ENCODE data around the gene CASK.

CASK gene

DNA sequence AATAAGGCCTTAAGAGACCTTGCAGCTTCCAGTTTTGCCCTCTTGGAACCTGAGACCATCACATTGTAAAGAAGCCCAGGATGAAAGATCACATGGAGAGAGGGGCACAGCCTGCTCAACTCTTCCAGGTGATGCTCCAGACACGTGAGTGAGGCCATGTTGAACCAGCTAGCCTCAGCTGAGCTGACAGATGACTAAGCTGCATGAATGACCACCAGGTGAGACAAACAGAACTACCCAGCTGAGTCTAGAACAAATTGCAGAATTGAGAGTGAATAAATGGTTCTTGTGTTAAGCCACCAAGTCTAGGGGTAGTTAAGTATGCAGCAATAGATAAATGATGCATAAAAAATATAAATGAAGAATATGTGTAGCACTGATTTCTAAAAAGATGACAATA lies 216.1 kb downstream of the CASK start:
- no peak overlapping the region for H3K4ac ChIP-seq (ENCODE audit: low read depth in 1 of 2, low read length in 2 of 2)
- H2BK5ac ChIP-seq (ENCODE audit: low read depth, low read length, poor library complexity, severe bottlenecking), result no peak overlapping the region
- no peaks in the 10 kb centered on the region for H3K36me3 ChIP-seq (ENCODE audit: control insufficient read depth in 1 of 2, insufficient read depth in 2 of 2, low read depth in 1 of 2, low read length in 2 of 2)
- no peak overlapping the region for H3K4me3 ChIP-seq (ENCODE audit: insufficient read depth in 1 of 2, low read depth in 1 of 2, low read length in 2 of 2)
- no peak overlapping the region for H3K14ac ChIP-seq (ENCODE audit: low read length in 2 of 2)
- H2BK15ac ChIP-seq (ENCODE audit: low read depth, poor library complexity, severe bottlenecking), result no peak overlapping the region
- H4K91ac ChIP-seq (ENCODE audit: low read length), result no peak overlapping the region
- no peak overlapping the region for H3K27ac ChIP-seq (ENCODE audit: low read length, poor library complexity, severe bottlenecking)
- H2BK120ac ChIP-seq (ENCODE audit: low read depth, low read length), result no peak overlapping the region
- H3K9me3 ChIP-seq (ENCODE audit: control insufficient read depth, low read length), result no peaks in the 10 kb centered on the region
- no peak overlapping the region for H2AFZ ChIP-seq (ENCODE audit: low read depth, low read length)
- H3K27me3 ChIP-seq (ENCODE audit: control insufficient read depth in 1 of 2, insufficient read depth in 1 of 2, low read length in 2 of 2), result peaks cover 0 to 16% of the 10 kb centered on the region in 2 experiments
- no peak for DNase-seq
- H3K4me1 ChIP-seq (ENCODE audit: control insufficient read depth, insufficient read depth, low read depth, low read length), result no peaks in the 10 kb centered on the region
- H4K8ac ChIP-seq (ENCODE audit: low read length), result no peak overlapping the region
- H3K18ac ChIP-seq (ENCODE audit: low read depth in 1 of 2, low read length in 2 of 2), result no peak overlapping the region
- H3K4me2 ChIP-seq (ENCODE audit: low read length, poor library complexity, severe bottlenecking), result no peak overlapping the region
- H2AK5ac ChIP-seq (ENCODE audit: low read length, severe bottlenecking), result no peak overlapping the region
- peaks cover 5% of the 10 kb centered on the region for H3K79me1 ChIP-seq (replicated peaks; ENCODE audit: low read length, poor library complexity, severe bottlenecking)
- WGBS, result 89% methylated on average over 1 of the region's 1 CpG
- no peak overlapping the region for H3K23ac ChIP-seq (ENCODE audit: low read length in 2 of 2)
- no peak overlapping the region for H3K9ac ChIP-seq (ENCODE audit: low read length)
- no peak overlapping the region for H2BK12ac ChIP-seq (ENCODE audit: low read length in 2 of 2)

DNA sequence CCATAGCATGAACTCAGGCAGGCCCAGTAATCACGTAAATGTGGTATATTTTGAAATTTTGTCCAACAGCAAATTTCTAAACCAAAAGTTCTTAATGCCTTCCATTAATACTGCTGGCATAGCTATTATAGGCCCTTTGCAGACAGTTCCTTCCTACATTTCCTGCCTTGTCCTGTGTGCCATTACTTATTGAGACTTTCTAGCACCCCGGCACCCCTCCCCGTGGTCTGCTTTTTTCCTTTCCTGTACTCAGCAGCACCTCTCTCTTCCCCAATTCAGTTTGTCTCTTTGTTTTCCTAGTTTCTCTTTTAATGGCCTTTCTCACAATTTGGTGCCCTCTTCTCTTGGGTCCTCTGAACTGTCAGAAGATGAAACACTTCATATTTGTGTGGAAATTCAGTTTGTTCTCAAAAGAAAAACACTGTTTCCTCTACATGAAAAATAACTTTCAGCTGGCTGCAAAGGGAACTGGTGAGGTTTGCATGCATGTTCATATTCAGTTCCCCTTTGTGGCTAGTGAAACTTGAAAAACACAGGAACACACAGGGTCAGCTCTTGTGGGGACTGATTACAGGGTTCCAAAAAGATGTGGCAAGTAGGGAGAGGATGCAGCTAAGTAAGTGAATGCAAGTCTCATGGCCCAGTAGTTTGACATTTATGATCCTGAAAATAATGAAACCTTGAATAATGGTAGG lies 217.5 kb downstream of the CASK start:
- no peak for DNase-seq
- H4K91ac ChIP-seq (ENCODE audit: low read length), result no peak overlapping the region
- no peak overlapping the region for H3K14ac ChIP-seq (ENCODE audit: low read length in 2 of 2)
- no peaks in the 10 kb centered on the region for H3K9me3 ChIP-seq (ENCODE audit: control insufficient read depth, low read length)
- no peak overlapping the region for H2BK15ac ChIP-seq (ENCODE audit: low read depth, poor library complexity, severe bottlenecking)
- peaks cover 0 to 13% of the 10 kb centered on the region in 2 experiments for H3K27me3 ChIP-seq (ENCODE audit: control insufficient read depth in 1 of 2, insufficient read depth in 1 of 2, low read length in 2 of 2)
- no peak overlapping the region for H4K8ac ChIP-seq (ENCODE audit: low read length)
- H2AK5ac ChIP-seq (ENCODE audit: low read length, severe bottlenecking), result no peak overlapping the region
- H2BK12ac ChIP-seq (ENCODE audit: low read length in 2 of 2), result no peak overlapping the region
- no peak overlapping the region for H2BK5ac ChIP-seq (ENCODE audit: low read depth, low read length, poor library complexity, severe bottlenecking)
- H2BK120ac ChIP-seq (ENCODE audit: low read depth, low read length), result no peak overlapping the region
- no peaks in the 10 kb centered on the region for H3K4me1 ChIP-seq (ENCODE audit: control insufficient read depth, insufficient read depth, low read depth, low read length)
- no peak overlapping the region for H2AFZ ChIP-seq (ENCODE audit: low read depth, low read length)
- H3K18ac ChIP-seq (ENCODE audit: low read depth in 1 of 2, low read length in 2 of 2), result no peak overlapping the region
- H3K79me1 ChIP-seq (replicated peaks; ENCODE audit: low read length, poor library complexity, severe bottlenecking), result peaks cover 4% of the 10 kb centered on the region
- no peak overlapping the region for H3K9ac ChIP-seq (ENCODE audit: low read length)
- WGBS, result 100% methylated on average over 3 of the region's 3 CpGs
- H3K4me2 ChIP-seq (ENCODE audit: low read length, poor library complexity, severe bottlenecking), result no peak overlapping the region
- H3K4ac ChIP-seq (ENCODE audit: low read depth in 1 of 2, low read length in 2 of 2), result no peak overlapping the region
- no peak overlapping the region for H3K4me3 ChIP-seq (ENCODE audit: insufficient read depth in 1 of 2, low read depth in 1 of 2, low read length in 2 of 2)
- H3K36me3 ChIP-seq (ENCODE audit: control insufficient read depth in 1 of 2, insufficient read depth in 2 of 2, low read depth in 1 of 2, low read length in 2 of 2), result no peaks in the 10 kb centered on the region
- no peak overlapping the region for H3K23ac ChIP-seq (ENCODE audit: low read length in 2 of 2)
- no peak overlapping the region for H3K27ac ChIP-seq (ENCODE audit: low read length, poor library complexity, severe bottlenecking)

DNA sequence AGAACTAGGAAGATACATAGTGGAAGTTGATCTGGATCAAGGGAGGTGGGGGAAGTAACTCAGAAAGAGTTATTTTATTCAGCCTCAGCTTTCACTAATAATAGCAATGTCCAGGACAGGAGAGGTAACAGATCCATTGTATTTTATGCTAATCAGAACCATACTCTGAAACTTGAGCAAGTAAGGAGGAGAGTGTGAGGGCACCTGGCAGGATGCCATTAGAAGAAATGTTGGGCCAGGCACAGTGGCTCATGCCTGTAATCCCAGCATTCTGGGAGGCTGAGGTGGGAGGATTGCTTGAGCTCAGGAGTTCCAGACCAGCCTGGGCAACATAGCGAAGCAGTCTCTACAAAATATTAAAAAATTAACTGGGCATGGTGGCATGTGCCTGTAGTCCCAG lies 218.3 kb downstream of the CASK start:
- H3K23ac ChIP-seq (ENCODE audit: low read length in 2 of 2), result no peak overlapping the region
- no peak overlapping the region for H2AK5ac ChIP-seq (ENCODE audit: low read length, severe bottlenecking)
- DNase-seq, result no peak
- no peaks in the 10 kb centered on the region for H3K9me3 ChIP-seq (ENCODE audit: control insufficient read depth, low read length)
- no peak overlapping the region for H2BK12ac ChIP-seq (ENCODE audit: low read length in 2 of 2)
- no peak overlapping the region for H3K14ac ChIP-seq (ENCODE audit: low read length in 2 of 2)
- WGBS, result no CpG with 5 or more reads among the region's 1 CpG
- no peak overlapping the region for H3K9ac ChIP-seq (ENCODE audit: low read length)
- no peak overlapping the region for H2BK5ac ChIP-seq (ENCODE audit: low read depth, low read length, poor library complexity, severe bottlenecking)
- no peak overlapping the region for H3K4ac ChIP-seq (ENCODE audit: low read depth in 1 of 2, low read length in 2 of 2)
- peaks cover 4% of the 10 kb centered on the region for H3K79me1 ChIP-seq (replicated peaks; ENCODE audit: low read length, poor library complexity, severe bottlenecking)
- no peak overlapping the region for H4K8ac ChIP-seq (ENCODE audit: low read length)
- H2BK120ac ChIP-seq (ENCODE audit: low read depth, low read length), result no peak overlapping the region
- H3K36me3 ChIP-seq (ENCODE audit: control insufficient read depth in 1 of 2, insufficient read depth in 2 of 2, low read depth in 1 of 2, low read length in 2 of 2), result no peaks in the 10 kb centered on the region
- no peak overlapping the region for H3K27ac ChIP-seq (ENCODE audit: low read length, poor library complexity, severe bottlenecking)
- H3K27me3 ChIP-seq (ENCODE audit: control insufficient read depth in 1 of 2, insufficient read depth in 1 of 2, low read length in 2 of 2), result peaks cover 0 to 13% of the 10 kb centered on the region in 2 experiments
- H2BK15ac ChIP-seq (ENCODE audit: low read depth, poor library complexity, severe bottlenecking), result no peak overlapping the region
- no peak overlapping the region for H3K4me3 ChIP-seq (ENCODE audit: insufficient read depth in 1 of 2, low read depth in 1 of 2, low read length in 2 of 2)
- H3K4me2 ChIP-seq (ENCODE audit: low read length, poor library complexity, severe bottlenecking), result no peak overlapping the region
- H4K91ac ChIP-seq (ENCODE audit: low read length), result no peak overlapping the region
- no peaks in the 10 kb centered on the region for H3K4me1 ChIP-seq (ENCODE audit: control insufficient read depth, insufficient read depth, low read depth, low read length)
- no peak overlapping the region for H3K18ac ChIP-seq (ENCODE audit: low read depth in 1 of 2, low read length in 2 of 2)
- H2AFZ ChIP-seq (ENCODE audit: low read depth, low read length), result no peak overlapping the region

DNA sequence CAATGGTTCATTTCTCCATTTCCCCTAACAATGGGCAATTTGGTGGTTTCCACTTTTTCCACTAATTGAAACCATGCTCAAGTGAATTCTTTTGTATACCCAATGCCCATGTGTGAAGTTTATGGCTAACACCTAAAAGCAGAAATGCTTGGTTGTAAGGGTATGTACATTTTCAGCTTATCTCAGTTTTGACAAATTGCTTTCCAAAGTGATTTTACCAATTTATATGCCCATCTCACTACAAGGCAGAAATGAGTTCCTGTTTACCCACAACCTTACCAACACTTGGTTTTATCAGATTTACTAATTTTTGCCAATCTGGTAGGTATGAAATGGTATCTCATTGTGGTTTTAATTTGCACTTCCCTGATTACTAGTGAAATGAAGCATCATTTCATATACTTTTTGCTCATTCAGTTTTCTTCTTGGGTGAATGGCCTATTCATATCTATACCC lies 219.8 kb downstream of the CASK start:
- no peak overlapping the region for H3K27ac ChIP-seq (ENCODE audit: low read length, poor library complexity, severe bottlenecking)
- H2BK15ac ChIP-seq (ENCODE audit: low read depth, poor library complexity, severe bottlenecking), result no peak overlapping the region
- no peak overlapping the region for H2BK12ac ChIP-seq (ENCODE audit: low read length in 2 of 2)
- H2AK5ac ChIP-seq (ENCODE audit: low read length, severe bottlenecking), result no peak overlapping the region
- no peaks in the 10 kb centered on the region for H3K36me3 ChIP-seq (ENCODE audit: control insufficient read depth in 1 of 2, insufficient read depth in 2 of 2, low read depth in 1 of 2, low read length in 2 of 2)
- peaks cover 0 to 13% of the 10 kb centered on the region in 2 experiments for H3K27me3 ChIP-seq (ENCODE audit: control insufficient read depth in 1 of 2, insufficient read depth in 1 of 2, low read length in 2 of 2)
- H3K14ac ChIP-seq (ENCODE audit: low read length in 2 of 2), result no peak overlapping the region
- H3K4me1 ChIP-seq (ENCODE audit: control insufficient read depth, insufficient read depth, low read depth, low read length), result no peaks in the 10 kb centered on the region
- H3K18ac ChIP-seq (ENCODE audit: low read depth in 1 of 2, low read length in 2 of 2), result no peak overlapping the region
- no peak overlapping the region for H3K4ac ChIP-seq (ENCODE audit: low read depth in 1 of 2, low read length in 2 of 2)
- H4K91ac ChIP-seq (ENCODE audit: low read length), result no peak overlapping the region
- H3K23ac ChIP-seq (ENCODE audit: low read length in 2 of 2), result no peak overlapping the region
- no peak overlapping the region for H3K9ac ChIP-seq (ENCODE audit: low read length)
- DNase-seq, result no peak
- H3K4me3 ChIP-seq (ENCODE audit: insufficient read depth in 1 of 2, low read depth in 1 of 2, low read length in 2 of 2), result no peak overlapping the region
- H3K79me1 ChIP-seq (replicated peaks; ENCODE audit: low read length, poor library complexity, severe bottlenecking), result peaks cover 4% of the 10 kb centered on the region
- no peak overlapping the region for H3K4me2 ChIP-seq (ENCODE audit: low read length, poor library complexity, severe bottlenecking)
- H2BK120ac ChIP-seq (ENCODE audit: low read depth, low read length), result no peak overlapping the region
- no peaks in the 10 kb centered on the region for H3K9me3 ChIP-seq (ENCODE audit: control insufficient read depth, low read length)
- H4K8ac ChIP-seq (ENCODE audit: low read length), result no peak overlapping the region
- H2AFZ ChIP-seq (ENCODE audit: low read depth, low read length), result no peak overlapping the region
- no peak overlapping the region for H2BK5ac ChIP-seq (ENCODE audit: low read depth, low read length, poor library complexity, severe bottlenecking)

All from mesenchymal stem cell (in vitro differentiated cells and primary cell).